ENCODE results near the gene TMEM204. TPM values are rescaled to one million over a fixed set of nuclear protein-coding genes. Genes with fewer than 3 reads are reported as not detected.

TMEM204 gene
- total and polyA plus RNA-seq, 7 experiments from 2014 or later: 26.3 to 186 (median 152) TPM

DNA sequence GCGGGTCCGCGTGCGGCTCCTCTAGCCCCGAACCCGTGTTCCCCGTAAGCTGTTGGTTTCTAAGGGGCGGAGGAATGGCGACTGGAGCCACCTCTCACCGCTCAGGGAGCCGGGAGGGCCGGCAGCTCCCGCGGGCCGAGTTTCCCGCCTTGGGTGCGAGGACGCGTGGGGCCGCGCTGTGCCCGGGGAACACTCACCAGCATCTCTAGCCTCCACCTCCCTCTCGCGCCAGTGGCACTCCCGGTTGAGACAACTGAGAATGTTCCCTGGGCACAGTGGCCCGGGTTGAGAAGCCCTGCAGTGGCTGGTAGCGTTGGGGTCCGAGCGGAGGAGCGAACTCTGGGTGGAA lies 39.7 kb upstream of the TMEM204 start:
- Histone ChIP-seq H3K9me3 (ENCODE audit: control insufficient read depth in 2 of 3, low read length in 3 of 3) (no peaks in the 10 kb centered on the region), H3K4me1 (ENCODE audit: control insufficient read depth in 2 of 2, insufficient read depth in 2 of 2, low read length in 2 of 2) (peaks cover 12 to 17% of the 10 kb centered on the region in 2 donors), H3K4me3 (ENCODE audit: low read length) (peak overlapping the region; percentile 59), H3K27me3 (ENCODE audit: control insufficient read depth in 2 of 2, insufficient read depth in 2 of 2, low read length in 2 of 2) (no peaks in the 10 kb centered on the region), H3K36me3 (ENCODE audit: control insufficient read depth in 2 of 3, insufficient read depth in 3 of 3, low read length in 3 of 3) (peaks cover 0 to 49% (median 0%) of the 10 kb centered on the region in 3 experiments), H3K27ac (ENCODE audit: low read depth, low read length) (peak overlapping the region; percentile 88)
- Mint-ChIP-seq H3K9me3 (peaks cover 0 to 1% (median 0%) of the 10 kb centered on the region in 11 donors), H3K27me3 (no peaks in the 10 kb centered on the region), H3K4me3 (peak overlapping the region; percentile 80 to 99 (median 92)), H3K36me3 (peaks cover 0 to 6% (median 0%) of the 10 kb centered on the region in 5 donors), H3K27ac (peak overlapping the region in 6 of 9 donors; percentile 62 to 97 (median 76)), H3K4me1 (peaks cover 9 to 20% (median 10%) of the 10 kb centered on the region in 7 donors)
- POLR2A ChIA-PET: interaction anchor here (1.2 to 4.4 kb wide), 8 partner anchors 9 to 212 kb away, joined by 3 to 38 read pairs (median 5); partner anchors contain the start of genes JPT2, MAPK8IP3, TMEM204 and UBE2I
- intact Hi-C loops (cut with micrococcal nuclease): loop anchor here (1.0 to 10.0 kb wide), 12 partner anchors 18 to 1019 kb away; partner anchors contain the start of genes CLCN7 (in 2 of the 2), CRAMP1 (in 2 of the 2), IFT140 (in 2 of the 2) and TMEM204 (in 2 of the 2)
- DNase-seq (peak in 1 of 9 donors; percentile 10), ATAC-seq (peak; percentile 1)
- CTCF ChIA-PET: no interaction called here

GRCh38 chr16:1494129-1494640 lies 39.3 kb upstream of the TMEM204 start:
- H3K27ac Mint-ChIP-seq: peak overlapping the region in 6 of 9 donors; percentile 46 to 97 (median 72)
- ATAC-seq (no peak), DNase-seq (no peak)
- intact Hi-C loops (cut with micrococcal nuclease): loop anchor here in 1 of 2 donors (5.0 to 10.0 kb wide), 4 partner anchors 211 to 1018 kb away; partner anchors contain the start of genes ATP6V0C, MAPK8IP3, MSRB1 and TRAF7
- no peaks in the 10 kb centered on the region for H3K27me3 Mint-ChIP-seq
- ChIA-PET POLR2A (interaction anchor here (1.7 to 4.4 kb wide), 5 partner anchors 8 to 212 kb away, joined by 5 to 38 read pairs (median 8); partner anchors contain the start of genes MAPK8IP3 and TMEM204), CTCF (no interaction called here)
- Histone ChIP-seq H3K4me1 (ENCODE audit: control insufficient read depth in 2 of 2, insufficient read depth in 2 of 2, low read length in 2 of 2) (peaks cover 12 to 17% of the 10 kb centered on the region in 2 donors), H3K27ac (ENCODE audit: low read depth, low read length) (peak overlapping the region; percentile 88), H3K36me3 (ENCODE audit: control insufficient read depth in 2 of 3, insufficient read depth in 3 of 3, low read length in 3 of 3) (peaks cover 0 to 54% (median 0%) of the 10 kb centered on the region in 3 experiments), H3K4me3 (ENCODE audit: low read length) (peak overlapping the region; percentile 59), H3K9me3 (ENCODE audit: control insufficient read depth in 2 of 3, low read length in 3 of 3) (no peaks in the 10 kb centered on the region), H3K27me3 (ENCODE audit: control insufficient read depth in 2 of 2, insufficient read depth in 2 of 2, low read length in 2 of 2) (no peaks in the 10 kb centered on the region)
- H3K36me3 Mint-ChIP-seq: peaks cover 0 to 7% (median 0%) of the 10 kb centered on the region in 5 donors
- H3K4me3 Mint-ChIP-seq: peak overlapping the region; percentile 80 to 99 (median 92)
- peaks cover 9 to 20% (median 10%) of the 10 kb centered on the region in 7 donors for H3K4me1 Mint-ChIP-seq
- H3K9me3 Mint-ChIP-seq: peaks cover 0 to 1% (median 0%) of the 10 kb centered on the region in 11 donors

DNA sequence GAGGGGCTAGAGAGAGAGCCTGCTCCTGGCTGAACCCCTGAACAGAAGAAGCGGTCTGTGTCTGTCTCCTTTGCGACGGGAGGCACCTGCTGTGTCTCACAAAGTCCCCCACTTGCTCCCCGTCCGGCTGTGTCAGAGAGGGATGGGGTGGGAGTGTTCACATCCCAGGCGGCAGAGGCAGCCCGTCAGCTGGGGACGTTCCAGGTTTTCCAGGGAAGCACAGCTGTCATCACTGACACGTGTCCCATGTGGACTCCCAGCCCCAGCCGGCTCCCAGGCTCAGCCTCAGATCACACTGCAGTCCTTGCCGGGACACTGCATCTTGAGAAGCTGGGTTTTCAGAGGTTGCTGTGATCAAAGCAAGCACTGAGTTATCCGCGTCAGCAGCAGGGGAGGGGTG lies 38.8 kb upstream of the TMEM204 start:
- H3K4me3 Mint-ChIP-seq: peak overlapping the region; percentile 80 to 99 (median 92)
- H3K4me1 ChIP-seq (ENCODE audit: control insufficient read depth in 2 of 2, insufficient read depth in 2 of 2, low read length in 2 of 2): peaks cover 12 to 17% of the 10 kb centered on the region in 2 donors
- CTCF ChIA-PET: no interaction called here
- H3K27me3 Mint-ChIP-seq: no peaks in the 10 kb centered on the region
- H3K36me3 Mint-ChIP-seq: peaks cover 0 to 7% (median 0%) of the 10 kb centered on the region in 5 donors
- H3K4me1 Mint-ChIP-seq: peaks cover 9 to 20% (median 10%) of the 10 kb centered on the region in 7 donors
- DNase-seq (no peak), ATAC-seq (no peak)
- intact Hi-C loops (cut with micrococcal nuclease): loop anchor here in 1 of 2 donors (5.0 to 10.0 kb wide), 4 partner anchors 210 to 1018 kb away; partner anchors contain the start of genes ATP6V0C, MAPK8IP3, MSRB1 and TRAF7
- peak overlapping the region in 2 of 9 donors; percentile 46 to 97 for H3K27ac Mint-ChIP-seq
- H3K4me3 ChIP-seq (ENCODE audit: low read length): no peak overlapping the region
- POLR2A ChIA-PET: interaction anchor here (0.8 to 2.9 kb wide), 3 partner anchors 8 to 43 kb away, joined by 3 to 13 read pairs (median 5); no protein-coding TSS in a partner anchor
- no peaks in the 10 kb centered on the region for H3K27me3 ChIP-seq (ENCODE audit: control insufficient read depth in 2 of 2, insufficient read depth in 2 of 2, low read length in 2 of 2)
- H3K9me3 Mint-ChIP-seq: peaks cover 0 to 1% (median 0%) of the 10 kb centered on the region in 11 donors
- H3K36me3 ChIP-seq (ENCODE audit: control insufficient read depth in 2 of 3, insufficient read depth in 3 of 3, low read length in 3 of 3): peaks cover 0 to 57% (median 0%) of the 10 kb centered on the region in 3 experiments
- H3K27ac ChIP-seq (ENCODE audit: low read depth, low read length): no peak overlapping the region
- H3K9me3 ChIP-seq (ENCODE audit: control insufficient read depth in 2 of 3, low read length in 3 of 3): no peaks in the 10 kb centered on the region

DNA sequence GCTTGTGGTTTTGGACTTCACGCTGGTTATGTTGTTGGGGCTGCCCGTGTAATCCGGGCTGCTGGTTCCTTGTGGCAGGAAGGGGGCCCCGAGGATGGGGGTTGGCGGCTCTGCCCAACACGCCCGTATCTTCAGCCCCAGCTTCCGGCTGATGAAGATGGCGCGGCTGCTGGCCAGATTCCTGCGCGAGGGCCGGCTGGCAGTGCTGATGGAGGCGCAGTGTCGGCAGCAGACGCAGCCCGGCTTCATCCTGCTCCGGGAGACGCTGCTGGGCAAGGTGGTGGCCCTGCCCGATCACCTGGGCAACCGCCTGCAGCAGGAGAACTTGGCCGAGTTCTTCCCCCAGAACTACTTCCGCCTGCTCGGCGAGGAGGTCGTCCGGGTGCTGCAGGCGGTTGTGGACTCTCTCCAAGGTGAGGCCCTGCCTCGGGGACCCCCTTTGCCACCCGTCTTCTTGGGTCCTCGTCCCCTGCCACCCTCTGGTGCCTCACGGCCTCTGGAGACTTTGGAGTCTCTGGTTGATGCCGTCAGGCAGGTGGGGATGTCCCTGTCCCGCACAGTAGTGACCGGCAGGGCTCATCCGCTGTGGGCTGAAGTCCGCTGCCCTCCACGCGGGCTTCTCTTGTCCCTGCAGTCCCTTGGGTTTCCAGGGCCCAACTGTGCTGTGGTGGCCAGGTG lies 38.1 kb upstream of the TMEM204 start:
- peak overlapping the region in 1 of 9 donors; percentile 33 for H3K27ac Mint-ChIP-seq
- Histone ChIP-seq H3K4me3 (ENCODE audit: low read length) (no peak overlapping the region), H3K27ac (ENCODE audit: low read depth, low read length) (no peak overlapping the region), H3K4me1 (ENCODE audit: control insufficient read depth in 2 of 2, insufficient read depth in 2 of 2, low read length in 2 of 2) (peaks cover 12 to 17% of the 10 kb centered on the region in 2 donors), H3K36me3 (ENCODE audit: control insufficient read depth in 2 of 3, insufficient read depth in 3 of 3, low read length in 3 of 3) (peaks cover 0 to 63% (median 0%) of the 10 kb centered on the region in 3 experiments), H3K27me3 (ENCODE audit: control insufficient read depth in 2 of 2, insufficient read depth in 2 of 2, low read length in 2 of 2) (no peaks in the 10 kb centered on the region), H3K9me3 (ENCODE audit: control insufficient read depth in 2 of 3, low read length in 3 of 3) (no peaks in the 10 kb centered on the region)
- peak overlapping the region in 5 of 10 donors; percentile 32 to 99 (median 61) for H3K4me3 Mint-ChIP-seq
- H3K27me3 Mint-ChIP-seq: no peaks in the 10 kb centered on the region
- peaks cover 0 to 1% (median 0%) of the 10 kb centered on the region in 11 donors for H3K9me3 Mint-ChIP-seq
- DNase-seq (no peak), ATAC-seq (no peak)
- intact Hi-C loops (cut with micrococcal nuclease): loop anchor here in 1 of 2 donors (10.0 kb wide), 2 partner anchors 209 to 659 kb away; partner anchors contain the start of genes MAPK8IP3 and TRAF7
- CTCF ChIA-PET: no interaction called here
- peaks cover 0 to 7% (median 0%) of the 10 kb centered on the region in 5 donors for H3K36me3 Mint-ChIP-seq
- POLR2A ChIA-PET: interaction anchor here (0.8 kb wide), 1 partner anchor 28 kb away, joined by 3 read pairs; no protein-coding TSS in a partner anchor
- peaks cover 9 to 20% (median 10%) of the 10 kb centered on the region in 7 donors for H3K4me1 Mint-ChIP-seq

- Histone ChIP-seq H3K9me3 (ENCODE audit: control insufficient read depth in 2 of 3, low read length in 3 of 3) (no peaks in the 10 kb centered on the region), H3K36me3 (ENCODE audit: control insufficient read depth in 2 of 3, insufficient read depth in 3 of 3, low read length in 3 of 3) (peaks cover 0 to 68% (median 0%) of the 10 kb centered on the region in 3 experiments), H3K27me3 (ENCODE audit: control insufficient read depth in 2 of 2, insufficient read depth in 2 of 2, low read length in 2 of 2) (no peaks in the 10 kb centered on the region), H3K27ac (ENCODE audit: low read depth, low read length) (no peak overlapping the region), H3K4me1 (ENCODE audit: control insufficient read depth in 2 of 2, insufficient read depth in 2 of 2, low read length in 2 of 2) (peaks cover 12 to 17% of the 10 kb centered on the region in 2 donors), H3K4me3 (ENCODE audit: low read length) (no peak overlapping the region)
- no peak overlapping the region for H3K27ac Mint-ChIP-seq
- H3K4me1 Mint-ChIP-seq: peaks cover 9 to 20% (median 10%) of the 10 kb centered on the region in 7 donors
- CTCF ChIA-PET: no interaction called here
- no peak for ATAC-seq
- peaks cover 0 to 1% (median 0%) of the 10 kb centered on the region in 11 donors for H3K9me3 Mint-ChIP-seq
- H3K4me3 Mint-ChIP-seq: peak overlapping the region in 1 of 10 donors; percentile 92
- no peaks in the 10 kb centered on the region for H3K27me3 Mint-ChIP-seq
- peaks cover 0 to 7% (median 0%) of the 10 kb centered on the region in 5 donors for H3K36me3 Mint-ChIP-seq
- intact Hi-C loops (cut with micrococcal nuclease): loop anchor here in 1 of 2 donors (10.0 kb wide), 2 partner anchors 209 to 659 kb away; partner anchors contain the start of genes MAPK8IP3 and TRAF7
- POLR2A ChIA-PET: interaction anchor here (0.5 kb wide), 1 partner anchor 125 kb away, joined by 3 read pairs; no protein-coding TSS in a partner anchor
- DNase-seq: no peak
Measured at GRCh38 chr16:1495889-1496262, 37.6 kb upstream of the TMEM204 start.

GRCh38 chr16:1496464-1496863 lies 37.0 kb upstream of the TMEM204 start:
- Mint-ChIP-seq H3K36me3 (peaks cover 0 to 7% (median 0%) of the 10 kb centered on the region in 5 donors), H3K9me3 (peaks cover 0 to 1% (median 0%) of the 10 kb centered on the region in 11 donors), H3K27ac (peak overlapping the region in 1 of 9 donors; percentile 43), H3K4me3 (peak overlapping the region in 6 of 10 donors; percentile 5 to 72 (median 12)), H3K4me1 (peaks cover 9 to 20% (median 10%) of the 10 kb centered on the region in 7 donors), H3K27me3 (no peaks in the 10 kb centered on the region)
- Histone ChIP-seq H3K4me3 (ENCODE audit: low read length) (no peak overlapping the region), H3K9me3 (ENCODE audit: control insufficient read depth in 2 of 3, low read length in 3 of 3) (no peaks in the 10 kb centered on the region), H3K27ac (ENCODE audit: low read depth, low read length) (no peak overlapping the region), H3K27me3 (ENCODE audit: control insufficient read depth in 2 of 2, insufficient read depth in 2 of 2, low read length in 2 of 2) (no peaks in the 10 kb centered on the region), H3K36me3 (ENCODE audit: control insufficient read depth in 2 of 3, insufficient read depth in 3 of 3, low read length in 3 of 3) (peaks cover 0 to 74% (median 0%) of the 10 kb centered on the region in 3 experiments), H3K4me1 (ENCODE audit: control insufficient read depth in 2 of 2, insufficient read depth in 2 of 2, low read length in 2 of 2) (peaks cover 12 to 17% of the 10 kb centered on the region in 2 donors)
- CTCF ChIA-PET: no interaction called here
- intact Hi-C loops (cut with micrococcal nuclease): loop anchor here in 1 of 2 donors (10.0 kb wide), 2 partner anchors 208 to 658 kb away; partner anchors contain the start of genes MAPK8IP3 and TRAF7
- no peak for ATAC-seq
- POLR2A ChIA-PET: interaction anchor here (0.5 kb wide), 1 partner anchor 126 kb away, joined by 3 read pairs; no protein-coding TSS in a partner anchor
- DNase-seq: no peak
